Measurements from ENCODE around the gene KLHDC10.
"Not testable (repeated sequence)": the region's sequence is repeated elsewhere in the genome, so short reads cannot be mapped to it uniquely, and the experiment has no call there.

GRCh38 chr7:130052250-130052649, 18.1 kb upstream of the KLHDC10 start:
- TF ChIP-seq CTCF (IDR thresholded peaks at IDR 0.05); ZFX (IDR thresholded peaks at IDR 0.05; ENCODE audit: borderline replicate concordance): not testable (repeated sequence)
